Mesenchymal stem cell (in vitro differentiated cells and primary cell): ENCODE measurements around the gene FKBP3.

Experiments used
- DNase-seq: peaks from one replicate; pipeline ENCODE4 v3.0.0-alpha.2; 2013
- H2AFZ ChIP-seq: one replicate; pipeline ENCODE4 v1.6.1; 2013; ENCODE audit warnings: low read depth, mild to moderate bottlenecking, control low read depth, inconsistent platforms, low read length, moderate library complexity
- H2AK5ac ChIP-seq: 2 replicates; pipeline ENCODE4 v1.6.1; 2013; ENCODE audit warnings: low read length, moderate library complexity, mild to moderate bottlenecking, inconsistent platforms; ENCODE audit not compliant: severe bottlenecking
- H2BK120ac ChIP-seq: one replicate; pipeline ENCODE4 v1.6.1; 2013; ENCODE audit warnings: low read depth, mild to moderate bottlenecking, inconsistent platforms, low read length, moderate library complexity
- H2BK12ac ChIP-seq, 2 experiments: one replicate each; pipeline ENCODE4 v1.6.1; 2013; ENCODE audit warnings: inconsistent platforms in 2 of 2, low read length in 2 of 2, mild to moderate bottlenecking in 2 of 2, moderate library complexity in 2 of 2, control low read depth in 1 of 2
- H2BK15ac ChIP-seq: one replicate; pipeline ENCODE4 v1.6.1; 2013; ENCODE audit warnings: mild to moderate bottlenecking, low read depth, inconsistent platforms; ENCODE audit not compliant: poor library complexity, severe bottlenecking
- H2BK5ac ChIP-seq: 2 replicates; pipeline ENCODE4 v1.6.1; 2013; ENCODE audit warnings: low read depth, mild to moderate bottlenecking, low read length, control low read depth, inconsistent platforms; ENCODE audit not compliant: poor library complexity, severe bottlenecking
- H3K14ac ChIP-seq, 2 experiments: one replicate each; pipeline ENCODE4 v1.6.1; 2013; ENCODE audit warnings: inconsistent platforms in 2 of 2, low read length in 2 of 2, control low read depth in 1 of 2, mild to moderate bottlenecking in 1 of 2, moderate library complexity in 1 of 2
- H3K18ac ChIP-seq, 2 experiments: one replicate each; pipeline ENCODE4 v1.6.1; 2013; ENCODE audit warnings: inconsistent platforms in 2 of 2, low read length in 2 of 2, control low read depth in 1 of 2, low read depth in 1 of 2, mild to moderate bottlenecking in 1 of 2
- H3K23ac ChIP-seq, 2 experiments: one replicate each; pipeline ENCODE4 v1.6.1; 2013; ENCODE audit warnings: inconsistent platforms in 2 of 2, low read length in 2 of 2, mild to moderate bottlenecking in 2 of 2, moderate library complexity in 2 of 2, control low read depth in 1 of 2
- H3K27ac ChIP-seq: 2 replicates; pipeline ENCODE4 v1.5.1; 2013; ENCODE audit warnings: mild to moderate bottlenecking, moderate library complexity, low read length, control low read depth, inconsistent platforms; ENCODE audit not compliant: poor library complexity, severe bottlenecking
- H3K27me3 ChIP-seq, 2 experiments: 2 replicates each; pipeline versions ENCODE4 v1.6.1 to v1.7.0; 2013; ENCODE audit warnings: low read length in 2 of 2, mild to moderate bottlenecking in 2 of 2, moderate library complexity in 2 of 2, control low read depth in 1 of 2, inconsistent platforms in 1 of 2; ENCODE audit not compliant: control insufficient read depth in 1 of 2, insufficient read depth in 1 of 2
- H3K36me3 ChIP-seq, 2 experiments: 2 replicates each; pipeline versions ENCODE4 v1.6.1 to v1.7.0; 2013; ENCODE audit warnings: low read length in 2 of 2, control low read depth in 1 of 2, inconsistent platforms in 1 of 2, low read depth in 1 of 2, mild to moderate bottlenecking in 1 of 2; ENCODE audit not compliant: insufficient read depth in 2 of 2, control insufficient read depth in 1 of 2
- H3K4ac ChIP-seq, 2 experiments: one replicate each; pipeline ENCODE4 v1.6.1; 2013; ENCODE audit warnings: inconsistent platforms in 2 of 2, low read length in 2 of 2, mild to moderate bottlenecking in 2 of 2, moderate library complexity in 2 of 2, control low read depth in 1 of 2, low read depth in 1 of 2
- H3K4me1 ChIP-seq: 2 replicates; pipeline ENCODE4 v1.6.1; 2013; ENCODE audit warnings: low read depth, low read length, control low read depth; ENCODE audit not compliant: control insufficient read depth, insufficient read depth
- H3K4me2 ChIP-seq: 2 replicates; pipeline ENCODE4 v1.6.1; 2013; ENCODE audit warnings: low read length, mild to moderate bottlenecking, inconsistent platforms; ENCODE audit not compliant: poor library complexity, severe bottlenecking
- H3K4me3 ChIP-seq, 2 experiments: 2 replicates each; pipeline versions ENCODE4 v1.5.1 to v1.7.0; 2013; ENCODE audit warnings: low read length in 2 of 2, mild to moderate bottlenecking in 2 of 2, control low read depth in 1 of 2, low read depth in 1 of 2; ENCODE audit not compliant: insufficient read depth in 1 of 2
- H3K79me1 ChIP-seq: replicated peaks from 2 replicates; pipeline ENCODE4 v1.6.1; 2013; ENCODE audit warnings: mild to moderate bottlenecking, control low read depth, low read length, inconsistent platforms; ENCODE audit not compliant: poor library complexity, severe bottlenecking
- H3K9ac ChIP-seq: 2 replicates; pipeline ENCODE4 v1.7.0; 2013; ENCODE audit warnings: mild to moderate bottlenecking, low read length, moderate library complexity
- H3K9me3 ChIP-seq: 2 replicates; pipeline ENCODE4 v1.7.0; 2013; ENCODE audit warnings: mild to moderate bottlenecking, low read length; ENCODE audit not compliant: control insufficient read depth
- H4K8ac ChIP-seq: one replicate; pipeline ENCODE4 v1.6.1; 2013; ENCODE audit warnings: inconsistent platforms, mild to moderate bottlenecking, low read length, moderate library complexity
- H4K91ac ChIP-seq: one replicate; pipeline ENCODE4 v1.6.1; 2013; ENCODE audit warnings: mild to moderate bottlenecking, low read length, inconsistent platforms
- WGBS: methylation state at CpG from one replicate; pipeline ENCODE4 v1.1.7; 2013; ENCODE audit warnings: mixed read lengths; 5-methylcytosine and 5-hydroxymethylcytosine counted together

FKBP3 gene

GRCh38 chr14:45118594-45118993 is 15.7 kb downstream of the FKBP3 start:
- Histone ChIP-seq H2AFZ (no peak overlapping the region), H2AK5ac (no peak overlapping the region), H2BK120ac (no peak overlapping the region), H3K27me3 (no peaks in the 10 kb centered on the region), H2BK5ac (no peak overlapping the region), H3K23ac (no peak overlapping the region), H3K4ac (no peak overlapping the region), H3K9ac (no peak overlapping the region), H3K4me3 (no peak overlapping the region), H3K4me2 (no peak overlapping the region), H2BK15ac (no peak overlapping the region), H3K4me1 (no peaks in the 10 kb centered on the region), H3K27ac (no peak overlapping the region), H4K8ac (no peak overlapping the region), H3K18ac (no peak overlapping the region), H3K36me3 (peaks cover 25 to 96% of the 10 kb centered on the region in 2 experiments), H3K9me3 (no peaks in the 10 kb centered on the region), H3K14ac (no peak overlapping the region), H4K91ac (no peak overlapping the region), H2BK12ac (no peak overlapping the region), H3K79me1 (peaks cover 7% of the 10 kb centered on the region)
- 91% methylated on average over 5 of the region's 6 CpGs for WGBS
- no peak for DNase-seq

GRCh38 chr14:45114327-45114726 is 20.0 kb downstream of the FKBP3 start:
- Histone ChIP-seq H3K4ac (no peak overlapping the region), H3K18ac (no peak overlapping the region), H3K4me2 (no peak overlapping the region), H3K23ac (no peak overlapping the region), H3K4me1 (no peaks in the 10 kb centered on the region), H4K91ac (no peak overlapping the region), H2BK15ac (no peak overlapping the region), H2BK120ac (no peak overlapping the region), H3K27ac (no peak overlapping the region), H3K4me3 (no peak overlapping the region), H2BK12ac (no peak overlapping the region), H2BK5ac (no peak overlapping the region), H3K27me3 (no peaks in the 10 kb centered on the region), H2AK5ac (no peak overlapping the region), H3K9me3 (no peaks in the 10 kb centered on the region), H3K9ac (no peak overlapping the region), H4K8ac (no peak overlapping the region), H3K14ac (no peak overlapping the region), H3K36me3 (peaks cover 20 to 91% of the 10 kb centered on the region in 2 experiments), H3K79me1 (peaks cover 6% of the 10 kb centered on the region), H2AFZ (no peak overlapping the region)
- DNase-seq, result no peak
- WGBS, result no CpG with 5 or more reads among the region's 3 CpGs

- whole genome bisulfite sequencing, result 93% methylated on average over 6 of the region's 6 CpGs
- H4K91ac ChIP-seq, result no peak overlapping the region
- H3K79me1 ChIP-seq, result peaks cover 5% of the 10 kb centered on the region
- H2AK5ac ChIP-seq, result no peak overlapping the region
- H2AFZ ChIP-seq, result no peak overlapping the region
- no peak overlapping the region for H2BK5ac ChIP-seq
- no peak overlapping the region for H3K18ac ChIP-seq
- H3K4me3 ChIP-seq, result no peak overlapping the region
- H4K8ac ChIP-seq, result no peak overlapping the region
- no peak overlapping the region for H3K4me2 ChIP-seq
- no peak overlapping the region for H2BK15ac ChIP-seq
- H3K9ac ChIP-seq, result no peak overlapping the region
- no peak overlapping the region for H3K23ac ChIP-seq
- H3K27me3 ChIP-seq, result no peaks in the 10 kb centered on the region
- H3K27ac ChIP-seq, result no peak overlapping the region
- peaks cover 14 to 92% of the 10 kb centered on the region in 2 experiments for H3K36me3 ChIP-seq
- no peak overlapping the region for H3K14ac ChIP-seq
- H2BK12ac ChIP-seq, result no peak overlapping the region
- no peak overlapping the region for H2BK120ac ChIP-seq
- H3K4ac ChIP-seq, result no peak overlapping the region
- peak; percentile 18 for DNase-seq
- H3K4me1 ChIP-seq, result no peaks in the 10 kb centered on the region
- H3K9me3 ChIP-seq, result no peaks in the 10 kb centered on the region
Observed at GRCh38 chr14:45112896-45113781, 21.1 kb downstream of the FKBP3 start.

DNA sequence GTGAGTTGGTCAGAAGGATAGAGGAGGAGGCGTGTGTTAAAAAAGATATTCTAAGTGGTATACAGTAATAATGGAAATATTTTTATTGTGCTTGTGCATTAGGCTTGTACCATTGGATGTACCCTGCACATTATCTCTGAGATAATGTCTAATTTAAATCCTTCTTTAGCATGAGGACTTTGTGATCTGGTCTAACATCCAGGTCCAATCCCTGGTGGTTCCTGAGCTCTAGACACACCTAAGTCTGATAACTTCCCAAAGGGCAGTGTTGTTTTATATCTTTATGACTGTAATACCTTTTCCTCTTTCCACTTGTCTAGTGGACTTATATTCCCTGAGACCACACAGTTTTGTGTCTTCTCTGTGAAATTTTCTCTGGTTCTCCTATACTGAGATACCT is 29.7 kb downstream of the FKBP3 start:
- Histone ChIP-seq H3K36me3 (peaks cover 14 to 93% of the 10 kb centered on the region in 2 experiments), H3K27ac (no peak overlapping the region), H3K18ac (no peak overlapping the region), H3K9ac (no peak overlapping the region), H3K27me3 (no peaks in the 10 kb centered on the region), H3K4me2 (no peak overlapping the region), H2AFZ (no peak overlapping the region), H2BK12ac (no peak overlapping the region), H4K91ac (no peak overlapping the region), H3K4me3 (no peak overlapping the region), H2BK15ac (no peak overlapping the region), H3K14ac (no peak overlapping the region), H3K4ac (no peak overlapping the region), H2AK5ac (no peak overlapping the region), H3K79me1 (peaks cover 13% of the 10 kb centered on the region), H2BK5ac (no peak overlapping the region), H3K23ac (no peak overlapping the region), H3K9me3 (no peaks in the 10 kb centered on the region), H2BK120ac (no peak overlapping the region), H4K8ac (no peak overlapping the region), H3K4me1 (no peaks in the 10 kb centered on the region)
- no peak for DNase-seq
- WGBS, result 100% methylated on average over 1 of the region's 1 CpG
